NCI-H1417 treated with DMSO at 0.1 percent for 48 hours (cell line): ENCODE results near the gene KIF21A.
"Not testable (repeated sequence)": the region's sequence is repeated elsewhere in the genome, so short reads cannot be mapped to it uniquely, and the experiment has no call there.

Experiments used
- DNase-seq: peaks from one replicate; lab custom pipeline; 2025; lab: John Stamatoyannopoulos, UW

Gene KIF21A

GRCh38 chr12:39343665-39344064 lies 99.3 kb downstream of the KIF21A start:
- DNase-seq: no peak

GRCh38 chr12:39341761-39342160 lies 101.2 kb downstream of the KIF21A start:
- no peak for DNase-seq

DNA sequence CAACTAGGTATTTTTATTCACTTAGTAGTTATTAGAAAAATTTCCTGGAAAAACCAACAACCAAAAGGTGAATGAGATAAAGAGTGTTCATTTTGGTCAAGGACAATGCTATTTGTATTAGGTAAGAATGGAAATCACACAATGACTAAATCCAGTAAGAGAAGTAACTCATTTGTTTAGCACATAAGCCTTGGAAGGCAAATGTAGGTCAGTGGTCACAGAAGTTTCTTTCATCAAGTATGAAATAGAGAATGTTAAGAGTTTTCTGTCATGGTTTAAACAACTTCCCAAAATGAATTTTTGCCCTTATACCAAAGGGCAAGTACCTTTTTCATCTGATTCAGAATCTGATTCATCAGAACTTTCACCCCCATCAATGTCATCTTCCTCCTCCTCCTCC lies 101.7 kb downstream of the KIF21A start:
- DNase-seq: no peak

- no peak for DNase-seq
These were observed 110.2 kb downstream of the KIF21A start for GRCh38 chr12:39332661-39333175.

- no peak for DNase-seq
These were observed 111.2 kb downstream of the KIF21A start for GRCh38 chr12:39331539-39332261.

DNA sequence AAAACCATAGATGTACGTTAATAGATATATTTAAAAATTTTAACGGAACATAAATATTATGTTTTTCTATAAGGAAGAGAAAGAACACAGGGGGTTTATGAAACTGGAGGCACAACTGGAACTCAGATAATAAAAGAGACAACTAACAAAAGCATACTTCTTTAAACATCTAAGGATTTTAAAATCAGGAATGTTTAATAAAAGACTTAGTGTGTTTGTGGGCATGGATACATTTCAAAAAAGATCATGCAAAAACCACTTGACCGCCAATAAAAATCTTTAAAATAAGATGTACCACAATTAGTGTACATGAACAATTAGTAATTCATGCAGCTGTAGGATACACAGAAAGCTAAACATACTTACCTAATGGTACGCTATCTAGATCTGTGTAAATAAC lies 113.0 kb downstream of the KIF21A start:
- no peak for DNase-seq

DNA sequence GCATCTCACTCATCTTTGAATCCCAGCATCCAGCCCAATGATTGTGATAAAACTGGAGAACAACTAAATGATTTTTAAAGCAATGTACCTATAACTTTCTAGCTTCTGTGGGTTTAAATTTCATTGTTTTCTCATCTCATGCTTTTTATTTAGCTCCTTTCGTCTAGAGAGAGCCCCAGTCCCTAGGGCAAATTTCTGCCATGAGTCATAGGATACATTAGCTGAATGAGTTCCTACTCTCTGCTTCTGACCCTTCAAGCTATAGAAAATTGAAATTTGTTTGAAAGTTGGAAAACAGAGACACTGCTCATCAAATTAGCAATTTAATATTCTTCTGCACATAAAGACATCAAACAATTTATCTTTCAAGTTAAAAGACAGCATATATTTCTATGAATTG lies 113.9 kb downstream of the KIF21A start:
- no peak for DNase-seq

DNA sequence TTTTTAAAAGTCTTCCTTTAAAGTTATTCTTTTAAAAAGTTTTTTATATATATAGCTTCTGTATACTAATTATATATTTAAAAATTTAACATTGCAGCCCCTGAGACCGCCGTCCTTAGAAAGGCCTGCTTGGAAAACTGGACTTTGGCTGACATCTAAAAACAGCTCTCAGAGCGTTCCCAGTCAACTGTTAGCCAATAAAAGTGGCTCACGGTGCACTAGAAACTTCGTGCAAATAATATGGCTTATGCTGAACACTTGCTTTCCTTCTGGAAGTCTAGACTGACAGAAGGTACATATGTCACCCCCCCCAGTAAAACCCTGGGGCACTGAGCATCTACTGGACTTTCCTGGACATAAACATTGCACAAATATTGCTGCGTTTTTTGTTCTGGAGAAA lies 115.0 kb downstream of the KIF21A start:
- no peak for DNase-seq

DNA sequence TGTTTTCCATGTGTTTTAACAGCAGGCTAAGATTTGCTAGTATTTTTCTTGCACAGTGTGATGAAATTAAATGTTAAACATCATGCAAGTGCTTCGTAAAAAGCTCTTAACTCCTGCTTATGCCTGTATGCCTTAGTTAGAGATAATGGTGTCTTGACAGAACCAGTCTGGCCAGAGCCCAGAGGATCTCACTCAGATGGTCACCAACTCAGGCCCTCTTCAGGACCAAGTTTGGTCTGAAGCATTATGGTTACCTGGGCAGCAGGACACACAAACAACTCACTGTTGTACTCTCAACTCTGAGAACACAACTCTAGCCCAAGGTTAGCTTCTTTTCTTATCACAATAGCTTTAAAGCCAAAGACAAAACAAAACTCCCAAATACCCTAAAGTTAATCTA lies 115.4 kb downstream of the KIF21A start:
- no peak for DNase-seq

- DNase-seq: no peak
These were observed 123.7 kb downstream of the KIF21A start for GRCh38 chr12:39319180-39319579.

GRCh38 chr12:39314547-39314946 lies 128.4 kb downstream of the KIF21A start:
- DNase-seq: no peak

- DNase-seq: no peak
These were observed 133.4 kb downstream of the KIF21A start for GRCh38 chr12:39309516-39309915.

- no peak for DNase-seq
These were observed 141.5 kb downstream of the KIF21A start for GRCh38 chr12:39301422-39301821.

DNA sequence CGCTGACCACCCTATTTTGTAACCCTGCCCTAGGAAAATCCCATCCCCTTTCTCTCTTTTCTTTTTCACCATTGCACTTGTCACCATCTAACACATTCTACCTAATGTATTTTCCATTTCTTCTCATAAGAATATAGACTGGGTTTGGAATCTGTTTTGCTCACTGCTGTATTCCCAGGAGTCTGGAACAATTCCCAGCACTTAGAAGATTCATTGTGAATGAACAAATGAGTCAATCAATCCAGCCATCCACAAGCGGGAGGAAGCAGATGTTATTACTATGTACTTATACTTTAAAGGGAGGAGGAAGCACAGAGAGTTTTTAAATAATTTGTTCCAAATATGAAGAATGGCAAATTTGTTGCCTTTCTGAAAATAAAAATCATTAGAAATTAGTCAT lies 142.1 kb downstream of the KIF21A start:
- DNase-seq: no peak

- DNase-seq: no peak
These were observed 145.0 kb downstream of the KIF21A start for GRCh38 chr12:39297891-39298290.

GRCh38 chr12:39296496-39296895 lies 146.4 kb downstream of the KIF21A start:
- no peak for DNase-seq

- not testable (repeated sequence) for DNase-seq
These were observed 147.3 kb downstream of the KIF21A start for GRCh38 chr12:39295593-39295992.

GRCh38 chr12:39294715-39295114 lies 148.2 kb downstream of the KIF21A start:
- DNase-seq: no peak

- DNase-seq: no peak
These were observed 150.7 kb downstream of the KIF21A start for GRCh38 chr12:39292125-39292630.

DNA sequence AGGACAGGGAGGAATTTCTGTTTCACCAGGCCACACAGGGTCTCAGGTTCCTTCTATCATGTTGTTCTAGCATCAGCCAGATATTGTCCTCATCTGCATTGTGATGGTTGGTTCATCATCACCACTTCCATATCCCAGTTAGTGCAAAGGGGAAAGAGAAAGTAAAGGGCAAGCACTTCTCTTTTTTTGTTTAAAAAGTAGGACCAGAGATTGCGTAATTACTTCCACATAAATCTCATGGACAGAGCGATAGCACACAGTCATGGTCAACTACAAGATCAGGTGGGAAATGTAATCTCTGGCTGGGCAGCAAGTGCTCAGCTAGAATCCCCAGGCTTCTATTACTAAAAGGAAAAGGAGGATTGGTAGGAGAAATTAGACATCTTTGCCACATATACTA lies 155.1 kb downstream of the KIF21A start:
- no peak for DNase-seq

- DNase-seq: no peak
These were observed 155.5 kb downstream of the KIF21A start for GRCh38 chr12:39287409-39287808.

DNA sequence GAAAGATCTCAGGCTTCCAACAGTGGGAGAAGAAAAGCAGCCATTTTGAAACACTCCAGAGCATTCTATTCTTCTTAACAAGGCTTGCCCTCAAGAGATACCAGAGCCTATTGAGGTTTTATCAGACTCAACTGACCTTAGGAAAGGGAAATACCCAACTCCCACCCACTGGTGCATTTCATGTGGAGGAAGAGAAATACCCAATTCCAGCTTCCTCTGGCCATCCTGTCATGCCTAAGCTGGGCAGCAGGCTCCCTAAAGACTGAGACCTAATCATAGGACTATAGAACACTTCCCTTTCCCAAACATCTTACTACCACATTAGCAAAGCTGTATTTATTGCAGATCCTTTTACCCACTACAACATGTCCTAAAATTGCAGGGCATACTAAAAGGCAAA lies 164.5 kb downstream of the KIF21A start:
- DNase-seq: no peak

GRCh38 chr12:39277416-39277815 lies 165.5 kb downstream of the KIF21A start:
- no peak for DNase-seq

- DNase-seq: no peak
These were observed 167.1 kb downstream of the KIF21A start for GRCh38 chr12:39275846-39276245.
